Measurements from ENCODE around the gene KCTD16. TPM values are rescaled to one million over a fixed set of nuclear protein-coding genes. Genes with fewer than 3 reads are reported as not detected.

The KCTD16 gene
- total RNA-seq, 1 donor from 2014 or later = 0.18 TPM

DNA sequence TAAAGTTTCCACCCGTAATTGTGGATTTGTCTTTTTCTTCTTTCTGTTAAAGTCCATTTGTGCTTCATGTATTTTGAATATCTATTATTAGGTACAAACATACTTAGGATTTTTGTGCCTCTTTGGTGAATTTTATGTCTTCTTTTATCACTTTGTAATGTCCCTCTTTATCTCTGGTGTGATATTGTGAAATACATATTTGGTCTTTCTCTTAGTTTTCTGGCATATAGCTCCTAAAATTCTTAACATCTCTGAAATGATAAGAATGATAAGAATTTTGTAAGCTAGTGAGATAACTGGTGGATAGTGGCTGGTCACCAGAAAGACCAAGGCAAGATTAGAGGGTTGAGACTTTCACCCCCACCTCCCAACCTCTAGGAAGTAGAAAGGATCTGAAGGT, 111.1 kb downstream of the KCTD16 start:
- DNase-seq (ENCODE audit: extremely low read depth, low read depth, low spot score) = no peak

DNA sequence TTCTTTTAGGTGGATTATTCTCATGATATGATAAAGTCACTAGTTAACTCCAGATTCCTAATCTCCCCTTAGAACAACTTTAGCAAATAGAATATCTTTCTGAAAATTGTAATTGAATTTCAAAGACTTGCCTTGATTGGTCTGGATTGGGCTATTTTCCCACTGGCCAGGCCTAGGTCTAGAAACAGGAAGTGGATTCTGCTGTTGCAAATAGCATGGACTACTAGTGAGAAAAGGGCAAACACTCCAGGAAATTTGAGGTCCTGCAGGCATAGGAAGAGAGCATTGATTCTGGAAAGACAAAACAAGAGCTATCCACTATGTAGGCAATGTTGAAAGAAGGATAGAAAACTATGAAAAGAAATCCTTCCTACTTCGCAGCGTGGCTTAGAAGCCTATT, 113.4 kb downstream of the KCTD16 start:
- no peak for DNase-seq (ENCODE audit: extremely low read depth, low read depth, low spot score)

DNA sequence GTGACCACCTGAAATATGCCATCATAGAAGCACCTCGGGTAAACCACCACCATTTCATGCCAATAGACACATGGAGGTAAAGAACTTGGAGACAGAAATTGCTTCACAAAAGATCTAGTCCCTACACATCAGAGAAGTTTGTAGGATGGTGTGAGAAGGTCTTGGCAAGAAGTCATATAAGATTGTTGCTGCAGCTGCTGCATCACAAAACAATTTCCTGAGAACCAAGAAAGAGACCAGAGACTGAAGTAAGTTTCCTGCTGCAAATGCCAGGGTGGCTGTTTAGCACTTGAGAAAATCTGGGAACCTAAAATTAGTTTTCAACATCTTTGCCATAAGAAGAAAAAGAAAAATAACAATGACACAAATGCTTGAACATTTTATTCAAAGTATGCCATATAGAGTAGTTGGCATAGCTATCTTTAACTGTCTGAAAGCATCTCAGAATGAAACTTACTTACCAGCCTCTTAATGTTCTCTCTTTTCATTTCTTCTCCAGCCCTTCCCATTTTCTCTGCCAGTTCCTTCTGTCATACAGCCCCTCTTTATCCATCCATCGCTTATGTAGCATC, 114.3 kb downstream of the KCTD16 start:
- no peak for DNase-seq (ENCODE audit: extremely low read depth, low read depth, low spot score)

DNA sequence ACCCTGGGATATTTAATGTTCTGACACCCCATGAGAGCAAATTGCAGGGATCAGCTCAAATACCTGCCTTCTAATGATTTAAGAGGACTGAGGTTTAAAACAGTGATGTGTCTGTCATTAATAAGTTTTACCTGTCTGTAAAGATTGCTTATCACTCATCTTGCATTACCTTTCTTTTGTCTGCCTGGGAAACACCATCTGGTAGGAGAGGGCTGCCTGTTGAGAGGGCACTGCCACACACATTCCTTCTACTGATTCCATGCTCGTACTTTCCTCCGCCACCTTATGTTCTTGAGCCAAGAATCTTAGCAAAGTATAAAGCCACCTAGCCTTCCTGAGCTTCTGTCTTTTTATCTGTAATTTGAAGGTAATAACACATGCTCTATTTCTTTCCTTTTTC, 118.6 kb downstream of the KCTD16 start:
- DNase-seq (ENCODE audit: extremely low read depth, low read depth, low spot score) = no peak

DNA sequence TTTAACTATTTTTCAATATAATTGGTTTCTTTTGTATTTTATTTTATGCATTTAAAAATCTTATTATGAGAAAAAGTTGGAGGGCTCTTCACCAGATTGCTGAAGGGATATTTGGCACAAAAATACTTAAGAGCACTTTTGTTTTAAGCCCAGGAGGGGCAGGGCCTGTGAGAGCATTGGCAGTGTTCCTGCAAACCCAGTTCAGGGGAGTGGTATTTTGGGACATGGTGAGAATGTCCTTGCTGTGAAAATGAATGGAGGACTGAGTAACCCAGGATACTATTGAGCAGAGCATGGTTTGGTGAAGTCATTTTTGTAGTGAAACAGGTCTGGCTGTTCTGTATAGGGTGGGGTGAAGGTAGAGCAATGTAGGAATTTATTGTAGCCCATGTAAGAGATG, 121.4 kb downstream of the KCTD16 start:
- DNase-seq (ENCODE audit: extremely low read depth, low read depth, low spot score) = no peak

DNA sequence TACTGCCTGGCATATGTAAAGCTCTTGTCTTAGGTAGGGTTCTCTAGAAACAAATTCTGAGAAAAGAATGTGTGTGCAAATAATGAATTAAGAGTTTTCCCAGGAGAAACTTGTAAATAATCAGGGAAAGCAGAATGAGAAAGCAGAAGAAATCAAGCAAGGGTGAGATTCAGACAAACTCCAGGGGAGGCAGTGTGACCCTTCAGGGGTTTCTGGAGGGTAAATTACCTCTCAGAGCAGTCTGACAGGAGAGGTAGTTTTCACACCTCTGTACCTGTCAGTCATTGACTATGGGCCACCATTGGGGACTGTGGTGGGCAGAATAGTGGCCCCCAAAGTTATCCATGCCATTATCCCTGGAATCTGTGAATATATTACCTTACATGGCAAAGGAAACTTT, 124.6 kb downstream of the KCTD16 start:
- DNase-seq (ENCODE audit: extremely low read depth, low read depth, low spot score) = no peak

DNA sequence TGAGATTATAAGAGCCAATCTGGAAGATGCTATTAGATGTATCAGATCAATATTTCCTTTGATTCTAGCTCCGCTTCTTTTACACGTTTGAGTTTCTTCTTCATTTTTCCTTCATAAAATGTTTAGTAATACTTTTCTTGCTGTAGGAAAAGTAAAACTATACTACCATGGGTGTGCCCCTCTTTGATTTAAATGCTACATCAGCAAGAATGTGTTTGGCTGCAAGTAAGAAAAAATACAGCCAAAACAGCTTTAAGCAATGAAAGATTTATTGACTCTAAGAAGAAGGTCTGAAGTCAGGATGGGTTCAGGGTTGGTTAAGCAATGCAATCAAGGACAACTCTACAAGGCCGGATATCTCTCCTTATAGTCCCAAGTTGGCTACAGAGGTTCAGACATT, 126.4 kb downstream of the KCTD16 start:
- DNase-seq (ENCODE audit: extremely low read depth, low read depth, low spot score) = no peak

DNA sequence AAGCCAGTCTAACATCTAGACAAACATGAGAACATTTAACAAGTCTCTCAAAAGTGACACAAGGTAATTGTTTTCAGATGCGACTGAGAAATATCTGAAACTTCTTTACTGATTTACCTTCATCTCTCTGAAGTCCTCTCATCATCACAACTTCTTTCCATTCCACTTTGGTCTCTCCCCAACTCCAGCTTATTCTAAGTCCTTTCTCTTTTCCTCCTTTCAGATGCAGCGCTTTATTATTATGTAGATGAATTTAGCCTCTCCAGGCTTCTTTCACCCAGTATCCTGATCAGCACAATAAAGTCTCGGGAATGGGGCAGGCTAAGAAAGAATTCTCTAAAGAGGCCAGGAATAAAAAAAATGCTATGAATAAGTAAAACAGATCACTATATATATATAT, 128.0 kb downstream of the KCTD16 start:
- DNase-seq (ENCODE audit: extremely low read depth, low read depth, low spot score) = no peak

DNA sequence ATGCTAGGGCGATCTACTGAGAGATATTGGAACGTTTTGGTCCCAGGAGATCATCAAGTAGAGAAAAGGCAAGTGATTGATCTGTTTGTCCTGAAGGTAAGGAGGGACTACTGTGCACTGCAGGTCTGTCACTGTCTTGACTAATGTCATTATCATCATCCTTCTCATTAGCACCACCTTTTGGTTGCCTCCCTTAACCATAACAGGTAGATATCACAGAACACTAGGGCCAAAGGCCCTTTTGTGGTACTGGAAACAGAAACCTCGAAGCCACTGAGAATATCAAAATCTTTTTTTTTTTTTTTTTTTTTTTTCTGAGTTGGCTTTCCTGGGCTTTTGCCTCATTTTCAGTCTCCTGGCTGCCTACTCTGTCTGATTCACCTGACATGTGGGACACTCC, 134.0 kb downstream of the KCTD16 start:
- DNase-seq (ENCODE audit: extremely low read depth, low read depth, low spot score) = no peak

DNA sequence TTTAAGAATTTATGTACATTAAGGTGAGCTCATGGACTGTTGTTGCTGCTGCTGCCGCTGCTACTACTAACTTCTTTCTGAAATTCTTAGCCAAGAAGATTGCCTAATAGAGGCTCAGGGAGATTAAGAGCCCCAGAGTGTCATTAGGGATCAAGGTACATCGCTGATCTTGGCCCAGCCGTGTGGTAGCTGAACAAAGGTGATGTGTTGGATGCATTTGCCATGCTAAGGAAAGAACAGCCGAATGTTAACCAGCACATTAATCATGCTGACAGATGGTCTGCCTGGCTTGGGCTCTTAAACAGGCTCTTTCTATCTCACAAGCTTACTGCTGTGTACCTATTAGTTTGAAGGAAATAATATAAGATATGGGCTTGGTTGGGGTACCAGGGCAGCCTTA, 137.1 kb downstream of the KCTD16 start:
- DNase-seq (ENCODE audit: extremely low read depth, low read depth, low spot score) = no peak

DNA sequence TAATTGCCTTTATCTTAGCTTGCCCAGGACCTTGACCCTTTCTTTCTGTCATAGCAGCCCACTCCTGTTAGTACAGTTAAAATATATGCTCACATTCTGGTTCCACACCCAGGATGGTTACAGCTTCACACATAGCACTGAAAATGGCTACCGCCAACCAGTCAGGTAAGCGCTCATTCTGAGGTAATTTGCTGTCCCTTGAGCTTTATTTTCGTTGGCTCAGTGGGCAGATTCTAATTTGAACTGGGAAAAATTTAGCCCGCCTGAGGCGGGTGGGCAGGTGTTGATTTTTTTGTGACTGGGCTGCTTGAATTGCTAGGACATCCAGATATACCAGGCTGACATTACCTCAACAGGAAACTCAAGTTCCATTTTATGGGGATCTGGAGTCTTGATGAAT, 137.5 kb downstream of the KCTD16 start:
- DNase-seq (ENCODE audit: extremely low read depth, low read depth, low spot score) = no peak

DNA sequence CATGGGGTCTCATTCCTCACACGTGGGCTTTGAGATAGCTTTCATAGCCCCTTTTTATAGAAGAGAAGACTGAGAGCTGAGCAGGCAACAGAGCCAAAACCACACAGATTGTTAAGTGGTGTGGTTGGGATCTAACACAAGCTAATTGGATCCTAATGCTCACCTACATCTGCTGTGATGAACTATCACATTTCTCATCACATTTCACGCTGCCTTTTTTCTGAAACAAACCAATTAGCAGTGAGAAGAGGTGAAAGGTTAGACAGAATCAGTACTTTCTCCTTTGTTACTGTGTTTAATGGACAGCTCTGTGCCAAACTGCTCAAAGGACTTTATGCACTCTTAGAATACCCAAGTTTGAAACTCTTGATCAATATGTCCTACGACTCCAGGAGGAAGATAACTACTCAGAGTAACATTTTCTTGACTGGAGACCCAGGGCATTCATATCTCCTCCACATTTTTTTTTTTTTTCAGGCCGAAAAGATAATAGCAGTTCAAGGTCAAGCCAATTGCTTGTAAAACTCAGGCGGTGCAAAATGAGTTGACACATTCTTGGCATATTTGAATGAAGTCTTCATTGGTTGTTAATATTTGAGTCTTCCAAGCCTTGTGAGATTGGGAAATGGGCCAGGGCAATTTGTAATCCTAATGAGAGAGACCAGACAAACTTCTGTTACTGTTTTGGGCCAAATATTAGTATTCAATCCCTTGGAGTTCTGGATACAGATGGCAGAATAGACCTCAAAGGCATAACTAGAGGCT, 138.4 kb downstream of the KCTD16 start:
- DNase-seq (ENCODE audit: extremely low read depth, low read depth, low spot score) = no peak

DNA sequence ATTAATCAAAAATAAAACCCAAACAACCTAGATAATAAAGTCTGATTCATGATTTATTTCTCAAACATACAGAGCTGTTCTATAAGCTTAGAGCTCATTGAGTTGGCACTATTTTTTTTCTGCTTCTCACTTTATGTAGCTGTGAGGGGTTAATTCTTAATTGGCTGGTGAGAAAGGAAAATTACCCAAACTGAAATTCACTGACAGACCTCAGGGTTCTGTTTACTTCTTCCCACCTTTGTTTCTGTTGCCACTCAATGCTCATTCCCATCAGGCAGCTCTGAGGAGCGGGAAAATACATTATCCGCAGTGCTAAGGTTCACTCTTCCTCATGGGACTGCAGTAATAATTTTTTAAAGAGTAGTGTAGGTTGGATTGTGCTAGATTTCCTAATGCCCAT, 139.9 kb downstream of the KCTD16 start:
- no peak for DNase-seq (ENCODE audit: extremely low read depth, low read depth, low spot score)

DNA sequence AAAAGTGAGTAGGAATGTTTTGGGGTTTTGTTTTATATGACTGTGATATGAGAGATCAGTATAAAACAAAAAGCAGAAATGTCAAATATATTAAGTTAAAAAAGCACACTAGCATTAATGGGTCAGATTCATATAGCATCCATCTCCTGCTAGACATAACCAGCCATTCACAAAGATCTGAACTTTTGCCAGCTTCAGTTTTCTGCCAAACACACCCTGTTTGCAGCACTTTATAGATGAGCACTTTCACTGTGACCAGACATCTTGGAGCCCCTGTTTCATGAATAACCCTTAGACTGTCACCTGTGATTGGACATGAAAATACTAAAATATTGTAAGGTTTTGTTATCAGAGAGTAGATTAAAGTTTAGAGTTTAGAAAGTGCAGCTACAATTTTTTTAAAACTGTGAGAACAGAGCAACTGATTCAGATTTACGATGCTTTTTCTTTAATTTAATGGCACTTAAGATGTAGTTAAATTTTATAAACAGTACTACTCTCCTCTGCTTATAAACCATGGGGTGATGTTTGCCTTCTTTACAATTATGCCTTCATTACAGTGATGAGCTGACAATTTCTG, 142.6 kb downstream of the KCTD16 start:
- DNase-seq (ENCODE audit: extremely low read depth, low read depth, low spot score) = no peak

DNA sequence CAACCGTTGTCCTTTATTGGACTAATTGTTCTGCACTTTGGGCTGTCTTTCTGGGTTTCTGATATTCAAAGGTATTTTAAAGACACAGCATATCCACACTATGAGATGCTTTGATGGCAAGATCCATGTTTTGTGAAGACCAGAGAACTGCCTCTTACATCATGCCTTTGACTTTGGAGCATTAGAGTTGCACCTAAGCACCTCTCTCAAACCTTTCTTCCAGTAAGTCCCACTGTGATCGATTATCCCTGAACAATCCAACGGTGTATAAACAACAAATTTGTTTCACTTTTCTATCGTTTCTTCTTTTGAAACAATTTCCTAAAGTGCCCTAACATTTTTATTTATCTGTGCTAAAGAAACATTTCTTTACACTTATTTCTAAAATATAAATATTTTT, 144.4 kb downstream of the KCTD16 start:
- no peak for DNase-seq (ENCODE audit: extremely low read depth, low read depth, low spot score)

DNA sequence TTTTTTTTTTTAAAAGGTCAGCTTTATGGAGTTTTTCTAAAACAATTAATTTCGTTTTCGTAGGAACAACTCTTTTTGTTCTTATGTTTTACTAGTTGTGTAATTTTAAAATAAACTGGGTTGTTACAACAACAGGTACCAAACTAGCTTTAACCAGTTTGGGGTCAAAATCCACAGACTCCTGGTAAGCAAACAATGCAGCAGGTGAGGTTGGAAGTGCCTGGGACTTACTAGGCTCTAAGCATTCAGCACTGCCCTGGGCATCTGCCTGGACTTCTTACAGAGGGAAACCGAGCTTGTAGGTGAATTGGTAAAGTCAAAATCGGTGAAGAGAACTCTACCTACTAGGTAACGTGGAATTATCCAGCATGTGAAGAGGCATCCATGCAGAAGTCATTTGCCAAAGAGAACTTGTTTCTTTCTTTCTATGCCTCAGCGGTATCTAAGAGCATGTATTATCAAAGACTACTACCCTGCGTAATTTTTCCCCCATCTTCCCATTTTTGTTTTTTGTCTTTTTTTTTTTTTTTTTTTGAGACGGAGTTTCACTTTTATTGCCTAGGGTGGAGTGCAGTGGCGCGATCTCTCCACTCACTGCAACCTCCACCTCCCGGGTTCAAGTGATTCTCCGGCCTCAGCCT, 145.4 kb downstream of the KCTD16 start:
- DNase-seq (ENCODE audit: extremely low read depth, low read depth, low spot score) = no peak

DNA sequence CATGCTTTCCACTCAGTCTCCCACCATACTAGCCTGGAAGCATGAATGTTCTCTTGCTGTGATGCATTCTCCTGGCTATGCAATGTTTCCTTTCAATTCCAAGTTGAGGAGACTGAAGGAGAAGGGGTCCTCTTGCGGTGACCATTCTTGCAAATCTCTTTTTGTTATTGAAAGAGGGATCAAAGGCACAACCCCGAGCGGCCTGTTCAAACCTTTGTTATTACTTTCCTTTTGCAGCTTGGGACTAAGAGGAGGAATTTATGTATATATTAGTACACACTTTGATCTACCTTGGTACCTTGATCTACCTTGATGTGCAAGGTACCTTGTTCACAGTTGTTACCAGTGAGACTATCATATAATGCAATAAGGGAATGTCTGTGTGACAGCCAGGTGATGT, 147.3 kb downstream of the KCTD16 start:
- no peak for DNase-seq (ENCODE audit: extremely low read depth, low read depth, low spot score)

DNA sequence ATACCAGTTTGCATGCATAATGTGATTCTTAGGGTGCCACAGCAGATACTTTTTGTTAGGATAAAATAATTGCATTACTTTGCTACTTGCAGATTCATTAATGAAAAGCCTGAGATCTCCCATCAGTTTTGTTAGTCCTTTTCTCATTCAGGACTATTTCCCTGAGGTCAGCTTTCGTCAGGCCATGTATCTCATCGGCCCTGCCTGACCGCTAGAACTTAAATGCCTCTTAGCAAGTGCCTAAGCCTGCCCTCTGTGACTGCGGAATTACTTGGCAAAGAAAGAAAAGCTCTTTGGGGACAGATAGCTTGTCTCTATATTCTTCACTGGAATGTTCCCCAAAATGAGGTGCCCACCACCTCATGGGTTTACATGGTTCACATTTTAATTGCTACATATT, 147.8 kb downstream of the KCTD16 start:
- no peak for DNase-seq (ENCODE audit: extremely low read depth, low read depth, low spot score)

DNA sequence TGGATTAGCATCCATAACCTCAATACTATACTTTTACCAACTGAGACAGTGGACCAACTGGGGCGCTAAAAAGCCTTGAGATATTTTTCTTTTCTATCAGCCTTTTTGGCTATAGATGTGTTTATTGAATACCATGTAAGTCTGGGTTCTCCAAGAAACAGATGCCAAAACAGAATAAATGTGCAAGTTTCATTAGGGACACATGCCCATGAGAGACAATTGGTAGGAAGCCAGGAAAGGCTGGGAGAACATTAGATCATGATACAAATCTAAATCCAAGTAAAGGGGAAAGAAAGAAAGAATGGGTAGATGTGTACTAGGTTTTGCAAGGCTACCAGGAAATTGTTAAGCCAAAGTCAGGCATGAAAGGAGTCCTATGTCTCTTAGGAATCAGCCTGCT, 152.5 kb downstream of the KCTD16 start:
- no peak for DNase-seq (ENCODE audit: extremely low read depth, low read depth, low spot score)

DNA sequence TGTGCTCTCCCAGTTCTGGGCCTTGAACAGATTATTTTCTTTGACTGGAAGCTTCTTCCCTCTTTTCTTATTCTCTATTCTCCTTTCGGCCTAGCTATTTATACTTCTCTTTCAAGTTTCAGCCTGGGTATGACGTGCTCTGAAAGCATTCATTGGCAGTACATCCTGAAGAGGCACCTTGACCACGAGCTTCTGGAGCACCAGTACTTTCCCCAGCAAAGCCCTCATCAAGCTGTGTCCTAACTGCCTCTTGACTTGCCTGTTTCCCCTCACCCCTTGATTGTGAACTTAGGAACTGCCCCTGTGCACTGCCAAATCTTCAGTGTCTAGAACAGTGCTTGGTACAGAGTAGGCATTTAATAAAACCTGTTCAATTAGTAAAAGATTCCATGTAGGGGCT, 154.9 kb downstream of the KCTD16 start:
- DNase-seq (ENCODE audit: extremely low read depth, low read depth, low spot score) = no peak

DNA sequence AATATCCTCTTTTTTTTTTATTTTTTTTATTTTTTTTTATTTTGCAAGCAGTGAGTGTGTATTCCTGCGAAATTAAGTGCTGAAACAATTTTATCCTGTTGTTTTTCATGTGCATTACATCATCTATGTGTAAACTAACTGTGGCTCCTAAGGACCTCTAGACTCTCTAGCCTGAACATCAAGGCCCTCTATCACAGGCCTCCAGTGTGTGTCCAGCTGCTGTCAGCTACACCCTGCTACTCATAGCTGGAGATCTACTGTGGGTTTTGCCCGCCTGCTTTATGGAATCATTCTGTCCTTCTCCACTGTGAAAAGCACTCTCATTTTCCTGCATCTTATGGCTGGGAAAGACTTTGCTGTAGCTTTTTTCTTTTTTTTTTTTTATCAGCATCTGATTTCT, 157.8 kb downstream of the KCTD16 start:
- no peak for DNase-seq (ENCODE audit: extremely low read depth, low read depth, low spot score)

DNA sequence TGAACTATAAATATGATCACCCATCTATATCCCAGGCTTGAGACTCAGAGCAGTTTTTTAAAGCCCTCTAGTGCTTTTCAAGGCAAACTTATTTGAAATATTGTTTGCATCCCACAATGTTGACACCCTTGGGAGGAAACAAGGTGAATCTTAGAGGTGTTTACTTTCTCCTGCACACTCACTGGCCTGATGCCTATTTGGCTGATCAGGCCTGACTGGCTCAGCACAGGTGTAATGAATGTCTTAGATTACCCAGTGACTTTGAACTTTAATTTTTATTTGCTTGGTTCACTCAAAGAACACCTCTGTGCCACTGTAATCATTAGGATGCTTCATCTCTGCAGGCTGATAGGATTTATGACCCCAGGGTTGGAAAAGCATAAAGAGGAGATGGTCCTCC, 158.3 kb downstream of the KCTD16 start:
- no peak for DNase-seq (ENCODE audit: extremely low read depth, low read depth, low spot score)

Measured in glomerular endothelial cell (primary cell).